Chondrocyte (in vitro differentiated cells): Measurements from ENCODE around the gene ZSWIM5. TPM values are rescaled to one million over a fixed set of nuclear protein-coding genes. Genes with fewer than 3 reads are reported as not detected.

ENCODE experiments used
- DNase-seq: peaks from one replicate; pipeline ENCODE4 v3.0.0; 2021; ENCODE audit warnings: mixed read lengths, low spot score
- H3K27ac Mint-ChIP-seq: one replicate; pipeline ENCODE4 v1.8.0; 2021; ENCODE audit warnings: mild to moderate bottlenecking, moderate library complexity, mixed read lengths; ENCODE audit not compliant: unreplicated experiment
- H3K27me3 Mint-ChIP-seq: 2 replicates; pipeline ENCODE4 v1.8.0; 2021; ENCODE audit warnings: low read depth, mixed read lengths
- H3K36me3 Mint-ChIP-seq: 2 replicates; pipeline ENCODE4 v1.8.0; 2021; ENCODE audit warnings: low read depth, mixed read lengths
- H3K4me1 Mint-ChIP-seq: 2 replicates; pipeline ENCODE4 v1.8.0; 2021; ENCODE audit warnings: low read depth, mild to moderate bottlenecking, mixed read lengths
- H3K4me3 Mint-ChIP-seq: one replicate; pipeline ENCODE4 v1.8.0; 2021; ENCODE audit warnings: mild to moderate bottlenecking, moderate library complexity, mixed read lengths; ENCODE audit not compliant: unreplicated experiment
- H3K9me3 Mint-ChIP-seq: 2 replicates; pipeline ENCODE4 v1.8.0; 2021; ENCODE audit warnings: low read depth, mixed read lengths
- CTCF ChIP-seq: fragments of 200-600 bp; sonication (generic); IDR thresholded peaks from 2 replicates; pipeline ENCODE4 v1.5.0; 2021; ENCODE audit warnings: antibody characterized with exemption, mild to moderate bottlenecking, moderate library complexity
- total RNA-seq: library from RNA; stranded (reverse); gene quantifications from 3 replicates; pipeline ENCODE4 v1.2.1, GENCODE V29; 2021

Gene ZSWIM5
- total RNA-seq, 1 donor from 2014 or later, result 1.0 TPM

- TF ChIP-seq CTCF, result no peak
- H3K27me3 Mint-ChIP-seq, result no peaks in the 10 kb centered on the region
- peaks cover 1% of the 10 kb centered on the region for H3K36me3 Mint-ChIP-seq
- H3K27ac Mint-ChIP-seq, result no peak overlapping the region
- H3K4me1 Mint-ChIP-seq, result no peaks in the 10 kb centered on the region
- no peak overlapping the region for H3K4me3 Mint-ChIP-seq
- no peak for DNase-seq
- no peaks in the 10 kb centered on the region for H3K9me3 Mint-ChIP-seq
Measured at GRCh38 chr1:45038240-45038639, 168.2 kb downstream of the ZSWIM5 start.

- no peak for TF ChIP-seq CTCF
- H3K36me3 Mint-ChIP-seq, result peaks cover 1% of the 10 kb centered on the region
- H3K9me3 Mint-ChIP-seq, result no peaks in the 10 kb centered on the region
- no peaks in the 10 kb centered on the region for H3K27me3 Mint-ChIP-seq
- DNase-seq, result no peak
- no peak overlapping the region for H3K4me3 Mint-ChIP-seq
- H3K4me1 Mint-ChIP-seq, result no peaks in the 10 kb centered on the region
- H3K27ac Mint-ChIP-seq, result no peak overlapping the region
Measured at GRCh38 chr1:45037456-45037855, 168.9 kb downstream of the ZSWIM5 start.

GRCh38 chr1:45035631-45036301 lies 170.6 kb downstream of the ZSWIM5 start:
- H3K27ac Mint-ChIP-seq, result no peak overlapping the region
- no peak for TF ChIP-seq CTCF

GRCh38 chr1:45033356-45033755 lies 173.0 kb downstream of the ZSWIM5 start:
- no peak overlapping the region for H3K4me3 Mint-ChIP-seq
- H3K27ac Mint-ChIP-seq, result no peak overlapping the region
- no peaks in the 10 kb centered on the region for H3K9me3 Mint-ChIP-seq
- TF ChIP-seq CTCF, result no peak
- DNase-seq, result no peak
- no peaks in the 10 kb centered on the region for H3K4me1 Mint-ChIP-seq
- no peaks in the 10 kb centered on the region for H3K27me3 Mint-ChIP-seq
- no peaks in the 10 kb centered on the region for H3K36me3 Mint-ChIP-seq

More at GRCh38 chr1:45035631-45036301, 170.6 kb downstream of the ZSWIM5 start:
- DNase-seq, result no peak
- Mint-ChIP-seq H3K9me3 (no peaks in the 10 kb centered on the region), H3K4me1 (no peaks in the 10 kb centered on the region), H3K27me3 (no peaks in the 10 kb centered on the region), H3K36me3 (no peaks in the 10 kb centered on the region), H3K4me3 (no peak overlapping the region)

- H3K4me3 Mint-ChIP-seq, result no peak overlapping the region
- H3K27ac Mint-ChIP-seq, result no peak overlapping the region
- DNase-seq, result no peak
- no peaks in the 10 kb centered on the region for H3K4me1 Mint-ChIP-seq
- TF ChIP-seq CTCF, result no peak
- H3K36me3 Mint-ChIP-seq, result no peaks in the 10 kb centered on the region
- no peaks in the 10 kb centered on the region for H3K9me3 Mint-ChIP-seq
- H3K27me3 Mint-ChIP-seq, result no peaks in the 10 kb centered on the region
Measured at GRCh38 chr1:45032837-45033236, 173.6 kb downstream of the ZSWIM5 start.
